ENCODE data around the gene ZNF692.
"Not testable (repeated sequence)": the region's sequence is repeated elsewhere in the genome, so short reads cannot be mapped to it uniquely, and the experiment has no call there.

ZNF692 gene

GRCh38 chr1:248858891-248859889 is at the start of gene ZNF692:
TSS of gene ZNF692 (minus strand) at chr1:248859085. CDS start at chr1:248858309, 776 bp downstream.
- peak; percentile 99 for DNase-seq

GRCh38 chr1:248906753-248907661 is 48.1 kb upstream of the ZNF692 start:
- peak; percentile 97 for DNase-seq

GRCh38 chr1:248906009-248906752 is 47.3 kb upstream of the ZNF692 start, which contains the start of gene PGBD2:
TSS of gene PGBD2 (plus strand) at chr1:248906235. CDS start at chr1:248913863, 7,628 bp downstream.
- peak; percentile 97 for DNase-seq

- DNase-seq = no peak
These were observed 46.8 kb upstream of the ZNF692 start for GRCh38 chr1:248905662-248906008.

- DNase-seq = no peak
These were observed 45.7 kb upstream of the ZNF692 start for GRCh38 chr1:248904437-248905216.

GRCh38 chr1:248901578-248901977 is 42.7 kb upstream of the ZNF692 start:
- no peak for DNase-seq

GRCh38 chr1:248900637-248901036 is 41.8 kb upstream of the ZNF692 start:
- DNase-seq = no peak

- DNase-seq = no peak
These were observed 38.8 kb upstream of the ZNF692 start for GRCh38 chr1:248897412-248898337.

GRCh38 chr1:248894837-248895236 is 36.0 kb upstream of the ZNF692 start:
- no peak for DNase-seq

GRCh38 chr1:248892590-248892989 is 33.7 kb upstream of the ZNF692 start:
- no peak for DNase-seq

- DNase-seq = no peak
These were observed 32.9 kb upstream of the ZNF692 start for GRCh38 chr1:248891758-248892157.

- DNase-seq = no peak
These were observed 31.9 kb upstream of the ZNF692 start for GRCh38 chr1:248890549-248891498.

- DNase-seq = not testable (repeated sequence)
These were observed 31.0 kb upstream of the ZNF692 start for GRCh38 chr1:248889914-248890243.

- no peak for DNase-seq
These were observed 27.5 kb upstream of the ZNF692 start for GRCh38 chr1:248886237-248886895.

GRCh38 chr1:248885646-248886045 is 26.8 kb upstream of the ZNF692 start:
- DNase-seq = no peak

GRCh38 chr1:248884632-248885295 is 25.9 kb upstream of the ZNF692 start:
- DNase-seq = no peak

GRCh38 chr1:248882427-248882826 is 23.5 kb upstream of the ZNF692 start:
- DNase-seq = not testable (repeated sequence)

GRCh38 chr1:248881261-248881660 is 22.4 kb upstream of the ZNF692 start:
- DNase-seq = no peak

Measured in eye (tissue), 1 donor.